HG02588 (cell line): ENCODE results near the gene TSHZ3.

Experiments used
- ATAC-seq: cut with Tn5 transposase; IDR thresholded peaks from one replicate; pipeline ENCODE4 v1.9.1; 2021; ENCODE audit warnings: mild to moderate bottlenecking, moderate library complexity; ENCODE audit not compliant: unreplicated experiment

TSHZ3 gene

DNA sequence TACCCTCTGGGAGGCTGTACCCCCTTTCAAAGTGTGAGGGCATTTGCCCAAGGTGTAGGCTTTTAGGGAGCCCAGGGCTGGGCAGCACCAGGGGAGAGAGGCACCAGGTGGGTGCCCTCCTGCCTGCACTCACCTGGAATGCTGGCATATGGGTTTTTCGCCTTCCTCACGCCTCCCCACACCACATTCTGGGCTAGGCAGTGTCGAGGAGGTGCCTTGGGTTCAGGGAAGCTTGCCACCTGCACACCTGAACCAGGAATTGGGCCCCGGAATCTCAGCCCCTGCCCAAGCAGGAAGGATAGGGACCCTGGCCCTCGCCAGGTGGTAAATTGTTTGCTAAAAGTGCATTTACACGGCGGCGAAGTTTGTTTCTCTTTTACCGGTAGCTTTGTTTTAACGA, 5.1 kb upstream of the TSHZ3 start:
- no peak for ATAC-seq

DNA sequence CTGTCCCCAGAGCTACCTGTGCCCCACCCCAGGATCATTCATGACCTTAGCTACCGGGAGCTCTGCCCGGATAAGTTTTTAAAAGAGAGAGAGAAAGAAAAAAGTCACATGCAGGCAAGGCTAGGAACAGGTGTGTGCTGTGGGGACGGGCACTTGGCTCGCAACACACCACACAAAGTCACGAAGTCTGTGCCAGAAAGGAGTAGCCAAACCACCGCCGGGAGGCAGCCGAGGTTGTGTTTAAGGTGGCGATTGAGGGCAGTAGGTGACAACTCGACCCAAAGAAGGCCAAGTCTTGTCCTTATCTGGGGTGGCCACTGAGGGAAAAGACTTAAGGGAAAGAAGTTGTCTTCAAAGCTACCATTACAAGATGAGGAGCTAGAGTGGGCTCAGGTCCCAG, 4.6 kb upstream of the TSHZ3 start:
- ATAC-seq: no peak

DNA sequence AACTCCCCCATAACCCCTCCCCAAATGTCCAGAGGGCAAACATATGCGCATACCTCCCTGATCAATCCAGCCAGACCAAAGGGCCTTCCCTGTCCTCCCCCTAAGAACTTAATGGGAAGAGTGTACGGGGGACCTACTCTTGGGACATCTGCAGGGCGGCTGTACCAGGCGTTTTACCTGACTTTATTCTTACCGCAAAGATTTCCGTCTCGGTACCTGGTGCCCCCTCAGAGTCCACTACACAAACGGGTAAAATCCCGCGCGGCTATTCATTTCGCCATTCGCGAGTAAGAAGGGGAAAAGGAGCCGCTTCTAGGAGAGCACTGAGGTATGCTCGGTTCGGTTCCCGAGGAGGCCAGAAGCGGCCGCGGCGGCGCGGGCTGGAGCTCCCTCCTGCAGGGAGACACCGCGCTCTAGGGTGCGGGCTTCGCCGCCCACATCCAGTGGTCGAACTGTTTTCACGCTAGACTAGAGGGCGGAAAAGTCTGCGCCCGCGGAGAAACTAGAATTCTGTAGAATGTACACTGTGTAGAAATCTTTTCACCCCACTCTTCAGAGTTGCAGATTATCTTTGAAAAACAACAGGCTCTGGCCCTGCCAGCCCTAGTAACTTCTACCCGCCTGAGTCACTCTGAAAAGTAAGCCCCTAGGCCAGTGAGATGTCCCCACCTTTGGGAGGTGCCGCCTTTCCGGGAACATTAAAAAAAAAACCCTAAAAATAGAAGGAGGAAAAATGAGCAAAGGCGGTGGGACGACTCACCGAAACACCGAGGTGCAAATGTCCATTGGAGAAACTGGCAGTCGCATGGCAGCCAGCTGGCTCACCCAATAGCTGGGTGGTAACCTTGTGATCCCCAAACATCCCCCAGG, 3.8 kb upstream of the TSHZ3 start:
- ATAC-seq: no peak

GRCh38 chr19:31352296-31352781, 3.1 kb upstream of the TSHZ3 start:
- ATAC-seq: no peak

GRCh38 chr19:31351855-31352195, 2.6 kb upstream of the TSHZ3 start:
- ATAC-seq: no peak

DNA sequence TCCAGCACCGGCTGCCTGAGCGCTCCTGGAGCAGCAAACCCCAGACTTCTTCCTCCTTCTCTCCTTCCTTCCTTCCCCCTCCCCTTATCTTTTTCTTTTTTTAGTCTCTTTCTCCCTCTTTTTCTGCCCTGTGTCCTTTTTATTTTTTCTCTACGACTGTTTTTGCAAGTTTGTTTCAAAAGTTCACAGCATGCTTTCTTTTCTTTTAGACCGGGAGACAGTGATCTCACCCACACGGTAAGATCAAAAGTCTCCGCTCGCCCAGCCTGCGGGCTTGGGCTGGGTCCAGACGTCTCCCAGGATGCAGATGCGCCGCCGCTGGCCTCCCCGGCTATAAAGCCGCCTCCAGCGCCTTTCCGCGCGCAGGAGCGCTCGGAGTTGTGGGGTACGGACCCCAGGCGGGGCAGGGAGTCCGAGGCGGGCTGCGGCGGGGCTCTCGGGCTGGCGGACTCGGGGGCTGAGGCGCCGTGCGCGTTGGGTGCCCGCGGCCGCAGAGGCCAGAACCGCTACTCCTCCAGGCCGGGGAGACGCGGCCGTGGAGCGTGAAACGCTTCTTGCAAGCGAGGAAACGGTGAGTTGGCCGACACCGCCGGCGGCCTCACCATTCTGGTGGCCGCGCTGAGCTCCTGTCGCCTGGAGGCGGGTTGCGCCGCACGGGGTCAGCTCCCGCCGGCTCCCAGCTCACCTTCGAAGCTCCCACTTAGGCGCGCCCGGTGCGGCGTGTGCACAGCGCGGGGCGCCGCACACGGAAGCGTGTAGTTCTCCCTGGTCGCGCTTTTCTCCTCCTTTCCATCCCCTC, 2.0 kb upstream of the TSHZ3 start:
- ATAC-seq: no peak

DNA sequence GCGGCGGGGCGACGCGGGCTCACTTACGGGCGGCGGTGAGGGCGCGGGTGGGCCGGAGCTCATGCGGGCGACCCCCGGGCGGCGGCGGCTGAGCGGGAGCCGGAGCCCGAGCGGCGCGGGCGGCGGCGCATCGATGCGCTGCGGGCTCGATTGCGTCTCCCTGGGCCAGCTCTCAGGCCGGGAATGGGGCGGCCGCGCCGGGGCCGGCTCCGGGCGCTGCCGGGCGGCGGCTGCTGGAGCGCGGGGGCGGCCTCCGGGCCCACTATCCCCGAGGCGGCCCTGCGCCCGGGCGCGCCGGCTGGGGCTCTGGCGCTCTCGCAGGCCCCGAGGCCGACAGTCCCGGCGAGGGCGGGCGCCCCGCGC, 1.4 kb upstream of the TSHZ3 start:
- ATAC-seq: no peak

DNA sequence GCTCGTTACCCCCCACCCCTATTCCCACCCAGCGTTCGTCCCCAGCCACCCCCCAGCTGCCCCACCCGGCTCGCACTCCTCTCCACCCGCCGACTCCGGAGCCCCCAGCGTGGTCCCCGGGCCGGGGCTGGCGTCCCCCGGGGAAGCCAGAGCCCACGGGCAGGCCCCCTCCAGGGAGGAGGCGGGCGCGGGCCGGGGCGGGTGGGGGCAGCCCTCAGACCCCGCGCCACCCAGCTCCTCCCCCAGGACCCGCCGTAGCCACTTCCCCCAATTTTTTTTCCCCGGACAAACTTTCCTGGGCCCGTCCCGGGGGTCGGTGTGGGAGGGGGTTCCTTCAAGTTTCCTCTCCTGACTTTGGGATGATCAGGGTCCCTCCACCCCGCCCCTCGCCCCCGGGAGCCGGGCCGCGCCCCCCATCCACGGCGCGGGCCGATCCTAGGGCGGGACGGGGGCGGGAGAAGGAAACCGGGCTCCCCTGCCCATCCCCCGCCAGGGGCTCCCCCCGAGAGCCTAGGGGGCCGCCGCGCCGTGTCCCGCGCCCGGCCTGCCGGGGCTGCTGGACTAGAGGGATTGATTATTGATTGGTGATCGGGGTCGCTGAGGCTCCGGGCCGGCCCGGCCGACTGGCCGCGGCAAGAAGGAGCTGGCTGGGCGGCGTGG, 927 bp upstream of the TSHZ3 start:
- no peak for ATAC-seq

DNA sequence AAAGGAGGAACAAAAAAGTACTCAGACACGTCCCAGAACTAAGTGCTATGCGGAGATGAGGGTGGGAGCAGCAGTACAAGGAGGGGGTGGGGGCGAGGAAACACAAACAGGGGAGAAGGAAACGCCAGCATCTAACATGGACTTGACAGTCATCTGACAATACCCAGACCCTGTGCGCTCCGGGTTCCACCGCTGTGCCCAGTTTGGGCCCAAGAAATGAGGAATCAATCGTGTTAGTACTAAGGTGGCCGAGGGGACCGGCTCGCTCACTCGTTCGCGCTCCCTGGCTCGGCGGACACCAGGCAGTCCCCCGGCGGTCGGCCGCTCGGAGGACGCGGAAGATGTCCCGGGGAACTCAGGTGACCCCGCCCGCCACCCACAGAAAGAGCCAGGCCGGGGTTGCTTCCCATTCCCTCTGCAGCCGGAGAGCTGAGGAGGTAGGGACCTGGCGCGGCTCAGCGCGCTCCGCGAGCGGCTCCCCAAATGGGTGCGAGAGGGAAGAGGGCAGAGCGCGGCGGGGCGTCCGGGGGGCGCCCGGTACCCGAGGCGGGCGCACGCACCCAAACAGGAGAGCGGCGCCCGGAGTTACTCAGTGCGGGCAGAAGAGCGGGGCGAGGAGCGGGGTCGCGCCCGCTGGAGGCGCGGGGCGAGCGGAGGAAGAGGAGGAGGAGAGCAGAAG, 616 bp downstream of the TSHZ3 start:
- no peak for ATAC-seq

DNA sequence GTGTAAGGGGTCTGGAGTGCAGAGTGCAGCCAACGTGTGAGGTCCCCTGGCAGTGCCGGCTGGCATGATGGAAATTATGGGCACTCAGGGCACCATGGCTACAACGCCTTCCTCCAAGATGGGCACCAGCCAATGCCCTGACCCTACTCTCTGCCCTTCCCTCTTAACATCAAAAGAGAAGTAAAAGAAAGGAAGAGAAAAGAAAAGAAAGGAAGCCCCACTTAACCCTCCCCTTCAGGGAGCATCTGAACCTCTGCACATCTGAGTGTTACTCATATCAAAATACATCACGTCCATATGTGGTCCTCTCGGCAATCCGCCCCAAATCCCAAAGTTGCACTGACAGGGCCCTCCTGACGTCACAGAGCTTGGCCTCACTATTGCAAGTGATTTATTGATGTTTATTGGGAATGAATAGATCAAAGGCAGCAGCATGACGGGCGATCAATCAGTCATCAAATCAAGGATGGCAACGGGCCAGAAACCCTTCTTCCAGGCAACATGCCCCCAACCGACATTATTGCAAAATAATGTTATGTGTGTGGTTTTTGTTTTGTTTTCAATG, 1.3 kb downstream of the TSHZ3 start:
- no peak for ATAC-seq

DNA sequence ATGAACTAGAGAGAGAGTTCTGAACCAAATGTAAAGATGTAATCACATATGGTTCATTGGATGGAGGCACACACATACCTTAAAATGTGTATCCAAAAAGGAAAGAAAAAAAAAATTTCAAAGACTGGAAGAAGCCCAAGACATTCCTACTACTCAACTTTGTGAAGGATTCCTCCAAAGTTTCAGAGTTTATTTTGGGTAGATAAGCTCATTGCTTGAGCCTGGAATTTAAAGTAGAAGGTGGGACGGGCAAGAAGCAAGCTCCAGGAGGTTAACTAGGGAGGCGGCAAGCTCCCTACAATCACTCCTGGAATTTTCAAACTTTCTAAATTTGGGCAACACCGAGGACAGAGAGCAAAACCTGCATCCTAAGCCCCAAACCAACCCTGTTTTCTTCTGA, 1.9 kb downstream of the TSHZ3 start:
- ATAC-seq: no peak

DNA sequence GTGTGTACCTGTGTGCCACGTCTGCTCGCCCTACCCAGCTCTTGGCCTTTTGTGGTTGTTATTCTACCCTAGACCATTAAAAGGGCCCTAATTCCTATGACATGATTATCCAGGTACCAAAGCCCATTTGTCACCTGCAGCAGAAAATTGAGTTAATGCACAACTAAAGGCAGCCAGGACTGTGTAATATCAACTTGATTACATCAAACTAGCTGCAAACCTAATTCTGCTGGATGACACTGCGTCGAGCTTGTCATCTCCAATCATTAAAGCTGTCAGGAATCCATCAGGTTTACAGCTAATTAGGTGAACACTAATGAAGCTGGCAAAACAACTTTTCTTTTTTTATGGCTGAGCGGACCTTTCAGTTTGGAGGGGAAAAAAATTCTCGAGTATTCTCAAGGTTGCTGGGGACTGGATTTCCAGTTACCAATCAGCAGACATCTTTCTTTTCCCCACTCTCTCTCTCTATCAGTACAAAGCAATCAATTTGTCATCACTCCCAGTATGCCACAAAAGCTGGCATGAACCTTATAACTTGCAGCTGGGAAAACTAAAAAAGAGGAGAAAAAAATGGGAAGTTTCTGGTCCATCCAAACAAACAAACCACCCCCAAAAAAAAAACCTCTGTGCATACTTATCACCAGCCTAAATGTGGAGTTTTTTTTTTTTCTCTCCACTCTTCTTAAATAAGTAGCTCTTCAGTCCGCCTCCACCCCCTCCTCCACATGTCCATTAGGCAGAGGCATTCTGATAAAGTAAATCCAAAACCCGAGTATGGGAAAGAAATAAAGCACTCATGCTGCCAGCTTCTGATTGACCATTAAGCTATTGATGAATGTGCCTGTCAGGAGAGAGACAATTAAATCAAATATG, 2.8 kb downstream of the TSHZ3 start:
- no peak for ATAC-seq

GRCh38 chr19:31344403-31344802, 4.8 kb downstream of the TSHZ3 start:
- no peak for ATAC-seq

DNA sequence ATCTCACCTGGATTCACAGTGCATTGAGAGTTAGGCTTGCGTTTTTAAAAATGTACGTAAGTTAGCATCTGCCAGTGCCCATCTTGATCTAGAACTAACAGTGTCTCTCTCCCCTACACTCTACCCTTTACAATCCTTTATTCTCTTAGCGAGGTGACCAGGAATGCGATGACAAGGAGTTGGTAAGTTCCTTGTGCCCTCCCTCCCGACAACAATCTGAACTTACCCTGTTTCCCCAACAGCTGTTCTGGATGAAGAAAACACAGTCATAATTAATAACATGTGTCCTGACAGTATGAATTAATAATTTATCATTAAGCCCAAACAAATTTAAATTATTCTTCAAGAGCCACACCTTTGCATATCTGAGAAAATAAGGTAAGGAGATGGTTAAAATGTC, 6.3 kb downstream of the TSHZ3 start:
- no peak for ATAC-seq

GRCh38 chr19:31340042-31341025, 8.9 kb downstream of the TSHZ3 start:
- ATAC-seq: no peak

- no peak for ATAC-seq
Measured at GRCh38 chr19:31339411-31339810, 9.8 kb downstream of the TSHZ3 start.

GRCh38 chr19:31338069-31338776, 11.0 kb downstream of the TSHZ3 start:
- ATAC-seq: no peak
